Measurements from ENCODE around the gene KRTAP10-3.

The KRTAP10-3 gene

DNA sequence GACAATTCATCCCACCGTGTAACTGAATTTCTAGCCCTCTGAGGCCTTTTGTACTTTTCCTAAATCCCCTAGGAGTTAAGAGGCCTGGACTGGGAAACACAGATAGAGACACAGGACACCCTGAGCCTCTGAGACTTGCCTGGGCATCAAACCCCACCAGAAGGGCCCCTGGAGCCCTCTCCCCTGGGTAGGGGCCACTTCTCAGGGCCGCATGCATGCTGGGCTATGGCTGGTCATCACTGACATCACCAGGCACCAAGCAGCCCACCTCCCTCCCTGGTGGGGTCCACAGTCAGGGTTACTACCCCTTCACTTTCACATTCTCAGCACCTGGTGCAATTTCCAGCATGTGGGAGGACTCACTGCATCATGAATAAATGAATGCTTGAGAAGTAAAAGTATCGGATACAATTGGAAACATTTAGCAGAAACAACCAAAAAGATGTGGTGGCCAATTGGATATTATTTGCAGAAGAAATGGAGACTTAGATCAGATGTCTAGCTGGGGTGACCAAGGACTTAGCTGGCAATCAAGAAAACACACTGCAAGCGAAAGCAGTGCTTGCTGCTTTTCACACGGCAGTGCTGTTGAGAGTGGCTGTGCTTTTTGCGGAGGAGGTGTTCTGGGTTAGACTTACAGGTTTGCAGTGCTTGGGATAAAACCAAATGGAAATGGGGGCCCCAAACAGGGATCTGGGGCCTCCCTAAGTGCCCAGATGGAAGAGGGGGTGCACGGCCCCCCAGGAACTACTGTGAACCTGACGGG lies 40.9 kb upstream of the KRTAP10-3 start:
- no peak overlapping the region for H3K4me3 ChIP-seq (ENCODE audit: low read length)
- DNase-seq (ENCODE audit: low read depth) = no peak
- TF ChIP-seq, protein P1, sequence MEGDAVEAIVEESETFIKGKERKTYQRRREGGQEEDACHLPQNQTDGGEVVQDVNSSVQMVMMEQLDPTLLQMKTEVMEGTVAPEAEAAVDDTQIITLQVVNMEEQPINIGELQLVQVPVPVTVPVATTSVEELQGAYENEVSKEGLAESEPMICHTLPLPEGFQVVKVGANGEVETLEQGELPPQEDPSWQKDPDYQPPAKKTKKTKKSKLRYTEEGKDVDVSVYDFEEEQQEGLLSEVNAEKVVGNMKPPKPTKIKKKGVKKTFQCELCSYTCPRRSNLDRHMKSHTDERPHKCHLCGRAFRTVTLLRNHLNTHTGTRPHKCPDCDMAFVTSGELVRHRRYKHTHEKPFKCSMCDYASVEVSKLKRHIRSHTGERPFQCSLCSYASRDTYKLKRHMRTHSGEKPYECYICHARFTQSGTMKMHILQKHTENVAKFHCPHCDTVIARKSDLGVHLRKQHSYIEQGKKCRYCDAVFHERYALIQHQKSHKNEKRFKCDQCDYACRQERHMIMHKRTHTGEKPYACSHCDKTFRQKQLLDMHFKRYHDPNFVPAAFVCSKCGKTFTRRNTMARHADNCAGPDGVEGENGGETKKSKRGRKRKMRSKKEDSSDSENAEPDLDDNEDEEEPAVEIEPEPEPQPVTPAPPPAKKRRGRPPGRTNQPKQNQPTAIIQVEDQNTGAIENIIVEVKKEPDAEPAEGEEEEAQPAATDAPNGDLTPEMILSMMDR (conservative IDR thresholded peaks at IDR 0.05; ENCODE audit: low read depth, low read length) = no peak

DNA sequence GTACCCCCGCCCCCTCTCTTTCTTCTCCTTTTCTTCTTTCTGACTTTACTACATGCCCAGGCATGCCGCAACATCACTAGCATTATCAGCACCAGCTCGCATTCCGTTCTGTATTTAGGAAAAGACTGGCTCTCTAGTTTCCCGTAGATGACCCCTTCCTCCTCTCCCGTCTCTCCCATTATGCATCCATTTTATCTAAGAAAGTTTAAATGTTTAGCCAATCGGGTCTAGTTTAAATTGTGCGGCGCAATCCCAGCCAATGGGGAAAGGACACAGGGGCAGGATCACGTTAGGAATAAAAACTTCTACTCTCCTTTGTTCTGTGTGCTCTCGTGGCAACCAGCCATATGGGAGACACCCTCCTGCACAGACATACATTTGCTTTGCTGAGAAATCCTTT lies 39.5 kb upstream of the KRTAP10-3 start:
- no peak overlapping the region for H3K4me3 ChIP-seq (ENCODE audit: low read length)
- TF ChIP-seq, protein P1 (conservative IDR thresholded peaks at IDR 0.05; ENCODE audit: low read depth, low read length) = no peak
- no peak for DNase-seq (ENCODE audit: low read depth)

DNA sequence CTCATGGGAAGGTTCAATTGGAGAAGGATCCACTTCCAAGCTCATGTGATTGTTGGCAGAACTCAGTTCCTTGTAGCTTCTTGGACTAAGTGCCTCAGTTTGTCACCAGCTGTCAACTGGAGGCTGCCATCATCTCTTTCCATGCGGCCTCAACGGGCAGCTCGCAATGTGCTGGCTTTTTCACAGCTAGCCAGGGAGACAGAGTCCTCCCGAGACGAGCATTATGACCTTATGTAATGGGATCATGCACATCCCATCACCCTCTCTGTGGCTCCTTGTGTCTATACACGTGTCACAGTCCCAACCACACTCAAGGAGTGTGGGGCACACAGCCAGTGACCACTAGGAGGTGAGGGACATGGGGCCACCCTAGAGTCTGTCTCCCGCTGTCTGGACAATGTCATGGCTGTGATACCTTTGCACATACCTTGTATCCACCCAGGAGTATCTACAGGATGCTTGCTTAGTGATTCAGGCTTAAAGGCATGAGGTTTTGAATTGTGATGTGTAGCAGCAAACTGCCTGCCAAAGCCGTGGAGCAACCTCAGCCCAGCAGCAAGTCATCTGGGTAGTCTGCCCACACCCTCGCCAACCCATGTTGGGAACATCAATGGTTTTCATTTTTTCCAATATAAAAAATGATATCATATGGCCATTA lies 37.6 kb upstream of the KRTAP10-3 start:
- TF ChIP-seq, protein P1 (conservative IDR thresholded peaks at IDR 0.05; ENCODE audit: low read depth, low read length) = no peak
- no peak for DNase-seq (ENCODE audit: low read depth)
- no peak overlapping the region for H3K4me3 ChIP-seq (ENCODE audit: low read length)

DNA sequence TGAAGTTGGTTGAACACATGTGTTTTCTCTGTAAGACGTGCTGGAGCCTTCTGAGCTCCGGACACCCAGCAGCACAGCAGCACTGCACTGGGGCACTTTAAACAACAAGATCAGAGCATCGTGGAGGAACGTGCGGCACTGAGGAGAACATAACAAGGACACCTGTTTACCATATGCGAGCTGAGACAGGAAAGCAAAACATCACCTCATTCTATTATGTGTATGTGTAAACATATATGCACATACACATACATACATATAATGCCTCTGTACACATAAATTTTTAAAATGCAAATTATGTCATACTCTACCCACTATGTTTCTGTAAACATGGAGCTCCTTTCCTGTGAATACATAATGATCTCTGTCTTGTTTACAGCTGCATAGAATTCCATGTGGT lies 36.9 kb upstream of the KRTAP10-3 start:
- TF ChIP-seq, protein P1 (conservative IDR thresholded peaks at IDR 0.05; ENCODE audit: low read depth, low read length) = no peak
- DNase-seq (ENCODE audit: low read depth) = no peak
- no peak overlapping the region for H3K4me3 ChIP-seq (ENCODE audit: low read length)

DNA sequence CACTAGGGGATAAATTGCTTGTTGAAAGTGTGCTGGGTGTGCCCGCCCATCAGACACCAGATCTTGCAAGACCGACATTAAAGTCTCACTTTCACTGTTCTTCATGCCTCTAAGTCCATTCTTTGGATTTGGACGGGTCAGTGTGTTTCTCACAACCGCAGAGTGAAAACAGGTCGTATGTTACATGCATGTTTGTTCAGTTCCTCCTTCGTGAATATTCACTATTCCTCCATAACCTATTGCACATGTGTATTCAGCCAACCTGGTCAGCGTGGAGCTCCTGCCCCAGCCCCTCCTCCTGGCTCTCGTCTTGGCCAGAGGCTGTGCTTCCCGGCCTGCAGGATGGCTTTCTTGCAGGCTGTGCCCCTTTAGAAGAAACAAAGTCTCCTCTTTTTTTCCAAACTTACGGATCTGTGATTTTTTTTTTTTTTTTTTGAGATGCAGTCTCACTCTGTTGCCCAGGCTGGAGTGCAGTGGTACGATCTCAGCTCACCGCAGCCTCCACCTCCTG lies 35.9 kb upstream of the KRTAP10-3 start:
- TF ChIP-seq, protein P1 (conservative IDR thresholded peaks at IDR 0.05; ENCODE audit: low read depth, low read length) = no peak
- DNase-seq (ENCODE audit: low read depth) = no peak
- no peak overlapping the region for H3K4me3 ChIP-seq (ENCODE audit: low read length)

DNA sequence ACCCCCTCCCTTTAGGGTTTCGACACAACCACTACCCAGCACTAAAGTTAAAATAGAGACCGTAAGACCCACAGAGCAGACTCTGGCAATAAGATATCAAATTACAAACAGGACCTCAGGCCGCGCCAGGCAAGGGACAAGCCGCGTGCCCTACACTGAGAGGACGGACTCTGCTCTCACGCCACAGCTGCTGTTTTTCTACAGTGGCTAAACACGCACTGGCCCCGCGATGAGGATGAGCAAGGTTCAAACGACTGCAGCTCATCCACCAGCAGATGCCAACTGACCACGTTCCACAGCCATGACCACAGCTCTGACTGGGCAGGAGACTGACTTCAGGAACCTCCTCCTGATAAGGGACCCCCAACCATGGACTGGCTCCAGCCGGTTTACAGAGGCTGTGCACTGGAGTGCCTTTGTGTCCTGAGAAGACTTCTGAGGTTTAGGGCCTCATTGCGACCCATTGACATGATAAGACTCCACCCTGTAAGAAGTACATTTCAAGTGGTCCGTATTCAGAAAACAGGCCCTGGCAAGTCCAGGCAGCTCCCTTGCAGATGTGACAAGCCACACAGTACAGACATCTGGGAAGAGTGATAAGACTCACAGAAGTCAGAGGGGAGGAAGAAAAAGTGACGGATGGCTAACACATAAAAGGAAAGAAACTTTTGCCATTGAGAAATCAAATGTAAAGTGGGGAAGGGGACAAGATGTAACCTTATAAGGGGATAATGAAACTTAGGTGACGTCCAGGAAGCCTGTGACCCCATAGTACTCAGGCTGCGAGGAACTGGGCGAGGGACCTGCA lies 35.2 kb upstream of the KRTAP10-3 start:
- no peak overlapping the region for H3K4me3 ChIP-seq (ENCODE audit: low read length)
- no peak for DNase-seq (ENCODE audit: low read depth)
- TF ChIP-seq, protein P1 (conservative IDR thresholded peaks at IDR 0.05; ENCODE audit: low read depth, low read length) = no peak

All from retinal pigment epithelial cell (primary cell).